ENCODE data around the gene BTN2A1.

BTN2A1 gene

DNA sequence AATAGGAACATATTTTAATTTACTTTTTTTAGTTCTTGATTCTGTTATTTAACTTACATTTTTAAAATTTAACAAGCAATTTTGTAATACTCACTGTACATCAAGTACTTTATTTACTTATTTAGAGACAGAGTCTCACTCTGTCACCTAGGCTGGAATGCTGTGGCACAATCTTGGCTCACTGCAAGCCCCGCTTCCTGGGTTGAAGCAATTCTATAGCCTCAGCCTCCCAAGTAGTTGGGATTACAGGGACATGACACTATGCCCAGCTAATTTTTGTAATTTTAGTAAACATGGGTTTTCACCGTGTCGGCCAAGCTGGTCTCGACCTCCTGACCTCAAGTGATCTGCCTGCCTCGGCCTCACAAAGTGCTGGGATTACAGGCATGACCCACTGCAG lies 10.5 kb upstream of the BTN2A1 start:
- no peaks in the 10 kb centered on the region for H3K27me3 ChIP-seq (ENCODE audit: control insufficient read depth, insufficient read depth, low read length)
- no peak overlapping the region for H3K4me3 ChIP-seq (ENCODE audit: low read depth, low read length)
- TF ChIP-seq, protein P1, sequence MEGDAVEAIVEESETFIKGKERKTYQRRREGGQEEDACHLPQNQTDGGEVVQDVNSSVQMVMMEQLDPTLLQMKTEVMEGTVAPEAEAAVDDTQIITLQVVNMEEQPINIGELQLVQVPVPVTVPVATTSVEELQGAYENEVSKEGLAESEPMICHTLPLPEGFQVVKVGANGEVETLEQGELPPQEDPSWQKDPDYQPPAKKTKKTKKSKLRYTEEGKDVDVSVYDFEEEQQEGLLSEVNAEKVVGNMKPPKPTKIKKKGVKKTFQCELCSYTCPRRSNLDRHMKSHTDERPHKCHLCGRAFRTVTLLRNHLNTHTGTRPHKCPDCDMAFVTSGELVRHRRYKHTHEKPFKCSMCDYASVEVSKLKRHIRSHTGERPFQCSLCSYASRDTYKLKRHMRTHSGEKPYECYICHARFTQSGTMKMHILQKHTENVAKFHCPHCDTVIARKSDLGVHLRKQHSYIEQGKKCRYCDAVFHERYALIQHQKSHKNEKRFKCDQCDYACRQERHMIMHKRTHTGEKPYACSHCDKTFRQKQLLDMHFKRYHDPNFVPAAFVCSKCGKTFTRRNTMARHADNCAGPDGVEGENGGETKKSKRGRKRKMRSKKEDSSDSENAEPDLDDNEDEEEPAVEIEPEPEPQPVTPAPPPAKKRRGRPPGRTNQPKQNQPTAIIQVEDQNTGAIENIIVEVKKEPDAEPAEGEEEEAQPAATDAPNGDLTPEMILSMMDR (IDR thresholded peaks at IDR 0.05), result no peak
- no peak overlapping the region for H2AFZ ChIP-seq
- H3K4me1 ChIP-seq, result no peaks in the 10 kb centered on the region
- no peaks in the 10 kb centered on the region for H3K79me2 ChIP-seq
- H3K9ac ChIP-seq, result no peak overlapping the region
- H3K4me2 ChIP-seq (ENCODE audit: low read length), result no peak overlapping the region
- H3K9me3 ChIP-seq (ENCODE audit: control insufficient read depth, low read length), result no peaks in the 10 kb centered on the region
- no peak overlapping the region for H3K27ac ChIP-seq
- no peaks in the 10 kb centered on the region for H3K36me3 ChIP-seq (ENCODE audit: control insufficient read depth, insufficient read depth, low read length)

DNA sequence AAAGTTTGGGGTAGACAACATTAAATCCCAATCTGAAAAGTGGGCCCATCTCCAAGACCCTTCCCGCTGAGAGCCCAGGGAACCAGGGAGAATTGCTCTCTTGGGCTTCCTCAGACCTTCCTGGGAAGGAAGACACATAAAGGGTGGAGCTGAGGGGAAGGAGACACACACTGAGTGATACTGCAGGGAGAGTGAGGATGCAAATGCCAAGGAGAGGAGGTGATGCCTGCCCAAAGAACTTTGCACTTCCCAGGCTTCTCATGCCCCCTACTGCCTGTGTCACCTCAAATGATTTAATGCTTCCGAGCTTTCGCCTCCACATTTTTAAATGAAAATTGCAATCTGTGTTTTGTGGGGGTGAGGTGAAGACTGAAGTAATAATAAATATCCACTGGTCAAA lies 7.5 kb upstream of the BTN2A1 start:
- Histone ChIP-seq H3K27me3 (ENCODE audit: control insufficient read depth, insufficient read depth, low read length) (no peaks in the 10 kb centered on the region), H3K27ac (no peak overlapping the region), H3K9me3 (ENCODE audit: control insufficient read depth, low read length) (no peaks in the 10 kb centered on the region), H3K4me2 (ENCODE audit: low read length) (no peak overlapping the region), H3K9ac (no peak overlapping the region), H3K4me3 (ENCODE audit: low read depth, low read length) (no peak overlapping the region), H3K79me2 (no peaks in the 10 kb centered on the region), H2AFZ (no peak overlapping the region), H3K4me1 (no peaks in the 10 kb centered on the region), H3K36me3 (ENCODE audit: control insufficient read depth, insufficient read depth, low read length) (no peaks in the 10 kb centered on the region)
- TF ChIP-seq, protein P1 (IDR thresholded peaks at IDR 0.05), result no peak

DNA sequence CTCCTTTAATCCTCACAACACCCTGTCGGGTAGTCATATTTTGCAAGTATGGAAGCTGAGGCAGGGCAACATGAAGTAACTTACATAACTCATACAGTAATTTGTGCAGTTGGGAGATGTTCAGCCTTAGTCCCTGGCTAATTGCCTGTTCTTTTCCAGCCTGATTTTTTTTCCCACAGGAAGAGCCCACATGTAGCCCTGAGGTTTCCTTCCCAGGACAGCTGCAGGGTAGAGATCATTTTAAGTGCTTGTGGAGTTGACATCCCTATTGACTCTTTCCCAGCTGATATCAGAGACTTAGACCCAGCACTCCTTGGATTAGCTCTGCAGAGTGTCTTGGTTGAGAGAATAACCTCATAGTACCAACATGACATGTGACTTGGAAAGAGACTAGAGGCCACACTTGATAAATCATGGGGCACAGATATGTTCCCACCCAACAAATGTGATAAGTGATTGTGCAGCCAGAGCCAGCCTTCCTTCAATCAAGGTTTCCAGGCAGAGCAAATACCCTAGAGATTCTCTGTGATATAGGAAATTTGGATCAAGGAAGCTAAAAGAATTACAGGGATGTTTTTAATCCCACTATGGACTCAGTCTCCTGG lies 5.0 kb upstream of the BTN2A1 start:
- H3K4me3 ChIP-seq (ENCODE audit: low read depth, low read length), result no peak overlapping the region
- TF ChIP-seq, protein P1 (IDR thresholded peaks at IDR 0.05), result no peak
- H3K79me2 ChIP-seq, result peaks cover 8% of the 10 kb centered on the region
- H3K27me3 ChIP-seq (ENCODE audit: control insufficient read depth, insufficient read depth, low read length), result no peaks in the 10 kb centered on the region
- H3K27ac ChIP-seq, result no peak overlapping the region
- H3K36me3 ChIP-seq (ENCODE audit: control insufficient read depth, insufficient read depth, low read length), result no peaks in the 10 kb centered on the region
- H3K4me2 ChIP-seq (ENCODE audit: low read length), result no peak overlapping the region
- H3K4me1 ChIP-seq, result peaks cover 5% of the 10 kb centered on the region
- H2AFZ ChIP-seq, result no peak overlapping the region
- H3K9me3 ChIP-seq (ENCODE audit: control insufficient read depth, low read length), result no peaks in the 10 kb centered on the region
- no peak overlapping the region for H3K9ac ChIP-seq

DNA sequence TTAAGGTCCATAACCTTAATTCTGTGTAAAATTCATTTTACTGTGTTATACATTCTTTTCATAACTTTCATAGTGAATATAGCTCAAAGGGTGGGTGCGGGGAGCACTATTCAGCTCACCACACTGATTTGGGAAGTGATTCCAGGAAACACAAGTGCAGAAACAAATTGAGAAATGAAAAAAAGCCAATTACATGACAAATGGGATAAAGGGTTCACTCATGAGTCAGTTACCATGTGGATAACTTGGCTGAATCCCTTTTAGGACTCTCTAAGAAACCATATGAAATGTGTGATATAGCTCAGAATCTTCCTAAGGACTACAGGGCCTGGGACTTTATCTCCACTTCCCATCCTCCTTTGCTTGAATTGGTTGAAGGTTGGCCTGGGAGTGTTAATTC lies 3.1 kb upstream of the BTN2A1 start:
- H3K4me3 ChIP-seq (ENCODE audit: low read depth, low read length), result no peak overlapping the region

More for the DNA sequence above, 3.1 kb upstream of the BTN2A1 start:
- no peak overlapping the region for H3K4me2 ChIP-seq (ENCODE audit: low read length)
- TF ChIP-seq, protein P1 (IDR thresholded peaks at IDR 0.05), result no peak
- no peak overlapping the region for H3K27ac ChIP-seq
- no peak overlapping the region for H2AFZ ChIP-seq
- no peaks in the 10 kb centered on the region for H3K9me3 ChIP-seq (ENCODE audit: control insufficient read depth, low read length)
- no peaks in the 10 kb centered on the region for H3K36me3 ChIP-seq (ENCODE audit: control insufficient read depth, insufficient read depth, low read length)
- no peak overlapping the region for H3K9ac ChIP-seq
- peaks cover 10% of the 10 kb centered on the region for H3K4me1 ChIP-seq
- peaks cover 14% of the 10 kb centered on the region for H3K79me2 ChIP-seq
- H3K27me3 ChIP-seq (ENCODE audit: control insufficient read depth, insufficient read depth, low read length), result no peaks in the 10 kb centered on the region
